HG02588 (cell line): ENCODE data around the gene KIF6.

Experiments used
- ATAC-seq: cut with Tn5 transposase; IDR thresholded peaks from one replicate; pipeline ENCODE4 v1.9.1; 2021; ENCODE audit warnings: mild to moderate bottlenecking, moderate library complexity; ENCODE audit not compliant: unreplicated experiment

Gene KIF6

GRCh38 chr6:39393075-39393474 is 332.1 kb downstream of the KIF6 start:
- no peak for ATAC-seq

DNA sequence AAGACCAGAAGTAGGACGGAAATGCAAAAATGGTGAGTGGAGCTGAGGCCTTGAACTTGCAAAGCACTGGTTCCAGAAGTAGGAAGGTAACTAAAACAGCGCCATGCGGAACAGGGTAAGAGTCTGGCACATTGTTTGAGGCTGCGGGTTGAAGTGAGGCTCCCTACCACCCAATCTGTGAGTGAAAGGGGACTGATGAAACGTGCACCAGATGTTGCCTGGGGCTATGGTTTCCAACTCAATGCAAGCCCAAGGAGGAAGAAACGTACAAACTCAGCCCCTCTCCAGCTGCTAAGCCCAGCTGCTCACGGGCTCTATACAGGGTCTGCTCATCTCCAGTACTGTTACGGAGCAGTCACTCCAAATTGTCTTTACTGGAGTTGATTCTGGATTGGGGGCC is 334.0 kb downstream of the KIF6 start:
- ATAC-seq: no peak

- ATAC-seq: no peak
Observed at GRCh38 chr6:39389484-39389767, 335.8 kb downstream of the KIF6 start.

DNA sequence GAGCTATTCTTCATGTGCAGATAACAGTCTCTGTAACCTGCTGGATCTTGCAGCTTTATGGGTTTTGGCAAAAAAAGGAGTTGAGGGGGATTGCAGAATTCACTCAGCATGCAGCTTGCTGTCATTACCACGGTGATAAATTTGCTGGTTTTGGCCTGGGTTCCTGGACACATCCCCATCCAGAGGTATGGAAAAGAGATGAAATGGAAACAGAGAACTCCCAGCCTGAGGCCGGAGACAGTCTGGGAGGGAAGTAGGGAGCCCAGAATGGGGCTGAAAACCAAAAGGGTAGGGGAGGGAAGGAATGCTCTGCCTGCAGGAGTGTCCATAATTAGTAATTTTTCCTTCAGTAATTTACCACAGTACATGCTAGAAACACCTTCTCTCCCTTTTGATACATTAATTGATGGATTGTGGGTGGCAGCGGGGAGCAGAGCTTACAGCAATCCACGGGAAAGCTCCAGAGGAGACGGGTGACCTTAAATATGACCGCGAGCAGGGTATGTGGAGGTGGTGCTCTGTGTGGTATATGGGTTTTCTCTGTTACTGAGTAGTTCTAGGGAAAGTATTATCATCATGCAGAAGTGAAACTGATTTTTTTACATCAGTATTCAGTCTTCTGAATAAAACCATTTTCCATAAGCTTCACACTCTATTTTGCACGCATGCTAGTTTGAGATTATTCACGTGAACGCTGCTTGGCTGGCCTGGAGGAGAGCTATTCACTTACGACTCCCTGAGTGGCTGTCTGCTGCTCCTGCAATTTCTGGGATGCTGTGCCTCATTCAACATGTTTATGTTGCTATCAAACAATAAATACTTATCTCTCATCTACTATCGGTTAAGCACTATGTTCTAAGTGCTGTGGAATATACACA is 336.4 kb downstream of the KIF6 start:
- ATAC-seq: peak; percentile 54

- ATAC-seq: no peak
Observed at GRCh38 chr6:39387785-39388184, 337.4 kb downstream of the KIF6 start.

DNA sequence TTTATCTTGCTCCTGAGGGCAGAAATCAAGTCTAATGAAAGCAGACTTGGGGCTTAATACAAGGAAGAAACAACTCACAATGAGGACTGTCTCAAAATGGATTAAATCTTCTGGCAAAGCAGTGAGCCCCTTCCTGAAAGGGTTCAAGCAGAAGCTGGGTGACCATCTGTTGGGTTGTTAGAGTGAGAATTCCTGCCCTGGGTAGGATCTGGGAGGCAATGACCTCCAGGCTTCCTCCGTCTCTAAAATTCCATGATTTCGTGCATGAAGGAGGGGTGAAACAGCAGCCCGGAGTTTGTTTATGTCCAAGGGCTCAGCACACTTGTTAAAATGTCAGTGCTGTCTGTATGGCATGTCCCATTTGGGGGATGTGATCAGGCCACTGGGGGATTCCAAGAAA is 338.7 kb downstream of the KIF6 start:
- no peak for ATAC-seq

DNA sequence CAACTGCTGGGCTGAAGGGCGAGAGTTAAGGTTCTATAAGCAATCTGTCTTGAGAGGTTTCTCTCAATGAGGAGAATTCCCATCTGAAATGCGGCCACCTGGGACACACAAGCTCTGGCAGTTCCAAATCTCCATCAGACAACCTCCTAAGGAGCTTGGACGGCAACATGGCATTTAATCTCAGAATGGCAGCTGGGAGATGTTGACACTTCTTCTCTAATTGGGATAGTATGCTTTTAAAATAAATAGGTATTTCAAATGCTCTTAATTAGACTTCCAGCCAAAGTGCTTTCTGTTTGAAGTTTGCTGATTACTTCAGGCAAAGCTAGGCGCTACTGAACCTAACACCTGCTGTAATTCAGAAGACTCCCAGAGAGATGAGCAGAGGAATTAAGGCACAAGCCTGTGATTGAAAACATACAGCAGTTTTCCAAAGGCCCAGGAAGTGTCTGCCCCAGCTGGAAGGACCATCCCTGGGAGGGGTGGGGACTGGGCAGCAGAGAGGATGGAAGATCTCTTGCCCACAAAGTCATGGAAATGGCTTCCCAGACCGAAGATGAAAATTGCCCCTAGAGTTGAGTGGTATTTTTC is 343.6 kb downstream of the KIF6 start:
- ATAC-seq: no peak

- no peak for ATAC-seq
Observed at GRCh38 chr6:39380837-39381549, 344.2 kb downstream of the KIF6 start.

GRCh38 chr6:39378960-39379425 is 346.2 kb downstream of the KIF6 start:
- ATAC-seq: no peak

DNA sequence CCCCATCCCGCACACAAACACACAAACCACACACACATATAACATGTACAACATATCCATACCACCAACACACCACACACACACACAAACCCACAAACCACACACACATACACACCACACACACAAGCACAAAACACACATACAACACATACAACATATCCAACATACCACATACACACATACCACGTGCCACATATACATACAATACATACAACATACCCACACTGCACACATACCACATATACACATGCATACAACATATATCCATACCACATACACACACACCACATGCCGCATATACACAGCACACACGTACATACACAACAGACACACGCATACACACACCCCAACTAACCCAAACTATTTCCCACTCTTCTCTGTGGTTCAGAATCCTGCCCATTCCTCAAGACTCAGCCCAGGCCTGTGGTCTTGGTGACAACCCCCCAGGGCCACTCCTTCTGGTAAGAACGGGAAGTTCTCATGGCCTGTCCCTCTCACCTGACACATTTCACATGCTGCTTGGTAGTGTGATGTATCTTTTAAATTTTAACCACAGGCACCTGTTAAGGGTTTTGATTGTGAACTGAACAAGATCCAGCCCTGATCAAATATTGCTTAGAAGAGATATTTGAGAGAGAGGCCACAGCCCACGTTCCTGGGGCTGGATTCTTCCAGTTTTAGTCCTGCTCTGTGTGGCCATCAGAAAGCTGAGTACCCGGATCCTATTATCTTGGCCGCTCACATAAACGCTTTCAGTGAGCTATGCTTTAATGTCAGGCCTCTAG is 346.8 kb downstream of the KIF6 start:
- no peak for ATAC-seq

DNA sequence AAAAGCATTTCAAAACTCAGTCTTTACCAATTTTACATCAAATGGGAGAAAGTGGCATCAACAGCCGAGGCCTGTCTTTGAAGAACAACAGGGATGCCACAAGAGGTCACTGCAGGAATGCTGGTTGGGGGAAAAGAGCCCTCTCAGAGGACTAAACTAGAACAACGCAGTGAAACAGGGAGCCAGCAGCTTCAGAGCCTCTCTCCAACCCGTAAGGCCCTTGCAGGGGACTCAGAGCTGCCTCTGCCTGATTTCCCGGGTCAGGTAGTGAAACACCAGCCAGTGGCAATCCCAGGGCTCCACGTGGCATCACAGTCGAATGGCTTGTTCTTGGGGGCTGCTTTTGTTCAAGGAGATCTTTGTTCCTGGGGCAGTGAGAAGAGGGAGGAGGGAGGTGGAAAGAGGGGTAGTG is 347.7 kb downstream of the KIF6 start:
- ATAC-seq: no peak

DNA sequence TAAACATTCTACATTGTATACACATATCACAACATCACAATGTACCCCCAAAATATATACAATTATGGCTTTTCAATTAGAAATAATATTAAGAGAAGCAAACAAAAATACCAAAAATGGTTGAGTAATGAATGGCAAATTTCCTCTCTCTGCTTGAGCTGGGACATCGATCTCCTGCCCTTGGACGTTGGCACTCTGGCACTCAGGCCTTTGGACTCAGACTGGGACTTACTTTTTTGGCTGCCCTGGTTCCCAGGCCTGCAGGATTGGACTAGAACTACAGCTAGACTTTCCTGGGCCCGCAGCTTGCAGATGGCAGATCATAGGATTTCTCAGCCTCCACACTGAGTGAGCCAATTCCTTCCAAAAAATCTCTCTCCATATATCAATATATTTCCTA is 349.8 kb downstream of the KIF6 start:
- no peak for ATAC-seq

DNA sequence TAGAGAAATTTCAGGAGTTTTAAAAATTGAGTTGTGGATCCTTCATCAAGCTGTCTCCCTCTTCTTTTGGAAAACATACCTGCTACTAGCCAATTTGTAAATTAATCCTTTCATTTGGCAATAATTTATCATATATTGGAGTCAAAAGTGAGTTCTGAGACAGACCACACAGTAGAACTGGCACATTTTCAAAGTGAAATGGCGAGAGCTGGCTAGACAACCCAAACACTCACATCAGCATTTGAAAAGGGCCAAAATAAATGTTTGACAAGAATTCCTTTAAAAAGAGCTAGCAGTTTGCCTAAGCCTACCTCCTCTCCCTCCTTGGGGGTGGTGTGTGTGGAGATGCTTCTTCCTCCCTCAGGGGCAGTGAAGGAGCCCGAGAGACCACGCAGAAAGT is 354.8 kb downstream of the KIF6 start:
- no peak for ATAC-seq

DNA sequence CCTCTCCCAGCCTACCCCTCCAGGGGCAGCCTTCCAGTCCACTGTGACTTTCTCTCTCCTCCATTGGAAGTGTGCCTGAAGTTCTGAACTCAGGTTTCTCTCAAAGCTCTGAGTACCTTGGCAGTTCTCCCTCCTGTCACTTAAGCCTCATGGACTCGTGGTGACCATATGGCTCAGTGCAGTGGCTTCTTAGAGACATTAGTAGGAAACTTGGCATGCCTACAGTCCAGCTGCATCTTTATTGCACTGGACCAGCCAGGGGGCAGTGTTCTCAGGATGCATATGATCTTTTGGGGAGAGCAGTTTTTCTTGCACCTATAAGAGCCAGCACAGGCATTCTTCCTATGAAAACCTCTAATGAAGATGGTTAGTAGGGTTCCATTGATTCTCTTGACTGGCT is 355.2 kb downstream of the KIF6 start:
- no peak for ATAC-seq

GRCh38 chr6:39367700-39368099 is 357.5 kb downstream of the KIF6 start:
- no peak for ATAC-seq

- no peak for ATAC-seq
Observed at GRCh38 chr6:39366931-39367618, 358.1 kb downstream of the KIF6 start.

DNA sequence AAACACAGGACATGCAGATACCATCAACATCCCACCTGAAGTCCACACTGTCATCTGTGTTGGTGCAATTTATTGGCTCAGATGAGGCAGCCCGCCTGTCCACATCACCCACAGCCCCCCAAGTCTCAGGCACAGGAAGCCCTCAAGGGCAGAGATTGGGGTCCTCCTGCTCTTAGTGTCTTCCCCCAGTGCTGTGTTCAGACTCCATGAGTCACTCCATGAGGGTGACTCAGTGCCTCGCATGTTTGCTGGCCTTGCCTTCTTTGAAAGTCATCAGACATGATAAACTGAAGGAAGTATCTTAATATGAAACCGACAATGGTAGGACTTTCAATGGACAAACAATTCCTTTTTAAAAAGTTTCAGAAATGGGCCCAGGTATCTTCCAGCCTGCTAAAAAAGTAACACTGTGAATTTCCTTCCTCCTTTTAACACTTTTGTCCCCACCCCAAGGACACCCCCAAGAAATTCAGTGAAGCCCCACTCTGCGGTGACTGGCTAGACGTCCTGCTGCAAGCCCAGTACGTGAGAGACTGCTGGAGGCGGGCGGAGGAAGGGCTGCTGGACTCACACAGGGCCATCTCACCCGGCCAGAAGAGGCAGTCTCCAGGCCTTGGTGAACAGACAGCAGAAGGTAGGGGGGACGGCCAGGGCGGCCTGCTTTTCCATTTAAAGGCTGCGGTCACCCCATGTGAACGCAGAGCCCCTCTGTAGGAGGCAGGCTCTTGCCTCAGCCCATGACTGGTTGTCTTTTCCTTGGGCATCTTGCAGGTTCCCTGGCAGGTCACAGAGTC is 359.7 kb downstream of the KIF6 start:
- no peak for ATAC-seq

GRCh38 chr6:39363280-39363679 is 361.9 kb downstream of the KIF6 start:
- ATAC-seq: no peak

GRCh38 chr6:39362487-39362865 is 362.7 kb downstream of the KIF6 start:
- no peak for ATAC-seq
